Effector memory CD8-positive, alpha-beta T cell (primary cell): ENCODE measurements around the gene EMILIN1.
"Not testable (repeated sequence)": the region's sequence is repeated elsewhere in the genome, so short reads cannot be mapped to it uniquely, and the experiment has no call there.

Experiments
- ATAC-seq: fragments of 150-1000 bp; cut with Tn5 transposase; replicated peaks from 2 replicates; pipeline ENCODE4 v1.10.0; 2021; ENCODE audit warnings: mild to moderate bottlenecking, moderate library complexity
- DNase-seq, 3 experiments: peaks; one replicate each; pipeline ENCODE4 v3.0.0; 2021
- H3K27ac Mint-ChIP-seq, 2 donors: one replicate each; pipeline ENCODE4 v1.8.0; 2022; ENCODE audit warnings: mild to moderate bottlenecking in 2 of 2, mixed read lengths in 2 of 2, moderate library complexity in 2 of 2
- H3K27me3 Mint-ChIP-seq, 2 donors: one replicate each; pipeline ENCODE4 v1.8.0; 2022; ENCODE audit warnings: mixed read lengths in 2 of 2
- H3K36me3 Mint-ChIP-seq: one replicate; pipeline ENCODE4 v1.8.0; 2022; ENCODE audit warnings: mild to moderate bottlenecking, moderate library complexity, mixed read lengths; ENCODE audit not compliant: insufficient read depth
- H3K4me1 Mint-ChIP-seq, 2 donors: one replicate each; pipeline ENCODE4 v1.8.0; 2022; ENCODE audit warnings: low read depth in 2 of 2, mixed read lengths in 2 of 2
- H3K4me3 Mint-ChIP-seq, 2 donors: one replicate each; pipeline ENCODE4 v1.8.0; 2022; ENCODE audit warnings: mild to moderate bottlenecking in 2 of 2, mixed read lengths in 2 of 2, moderate library complexity in 2 of 2
- H3K9me3 Mint-ChIP-seq, 2 donors: one replicate each; pipeline ENCODE4 v1.8.0; 2022; ENCODE audit warnings: mixed read lengths in 2 of 2

The EMILIN1 gene

GRCh38 chr2:27099334-27099955, 21.0 kb downstream of the EMILIN1 start:
- H3K4me3 Mint-ChIP-seq: no peak overlapping the region
- H3K27ac Mint-ChIP-seq: no peak overlapping the region
- no peak for ATAC-seq
- H3K36me3 Mint-ChIP-seq: no peaks in the 10 kb centered on the region
- no peaks in the 10 kb centered on the region for H3K9me3 Mint-ChIP-seq
- peaks cover 0 to 21% of the 10 kb centered on the region in 2 donors for H3K27me3 Mint-ChIP-seq
- DNase-seq: no peak
- peaks cover 7 to 20% of the 10 kb centered on the region in 2 donors for H3K4me1 Mint-ChIP-seq

GRCh38 chr2:27100036-27100435, 21.6 kb downstream of the EMILIN1 start:
- no peaks in the 10 kb centered on the region for H3K9me3 Mint-ChIP-seq
- ATAC-seq: no peak
- peaks cover 0 to 27% of the 10 kb centered on the region in 2 donors for H3K27me3 Mint-ChIP-seq
- H3K36me3 Mint-ChIP-seq: no peaks in the 10 kb centered on the region
- H3K4me3 Mint-ChIP-seq: no peak overlapping the region
- H3K4me1 Mint-ChIP-seq: peaks cover 7 to 20% of the 10 kb centered on the region in 2 donors
- DNase-seq: no peak
- no peak overlapping the region for H3K27ac Mint-ChIP-seq

GRCh38 chr2:27102329-27102728, 23.9 kb downstream of the EMILIN1 start:
- Mint-ChIP-seq H3K4me3 (no peak overlapping the region), H3K27ac (no peak overlapping the region), H3K4me1 (peaks cover 0 to 6% of the 10 kb centered on the region in 2 donors), H3K36me3 (no peaks in the 10 kb centered on the region), H3K9me3 (no peaks in the 10 kb centered on the region), H3K27me3 (peaks cover 7 to 42% of the 10 kb centered on the region in 2 donors)
- ATAC-seq: no peak
- DNase-seq: no peak

GRCh38 chr2:27105981-27106380, 27.6 kb downstream of the EMILIN1 start:
- no peaks in the 10 kb centered on the region for H3K36me3 Mint-ChIP-seq
- H3K27ac Mint-ChIP-seq: no peak overlapping the region
- no peaks in the 10 kb centered on the region for H3K9me3 Mint-ChIP-seq
- DNase-seq (no peak), ATAC-seq (no peak)
- H3K4me1 Mint-ChIP-seq: no peaks in the 10 kb centered on the region
- peaks cover 7 to 49% of the 10 kb centered on the region in 2 donors for H3K27me3 Mint-ChIP-seq
- H3K4me3 Mint-ChIP-seq: no peak overlapping the region

- Mint-ChIP-seq H3K4me3 (no peak overlapping the region), H3K4me1 (no peaks in the 10 kb centered on the region), H3K27ac (no peak overlapping the region), H3K9me3 (no peaks in the 10 kb centered on the region), H3K36me3 (no peaks in the 10 kb centered on the region), H3K27me3 (peaks cover 13 to 35% of the 10 kb centered on the region in 2 donors)
- DNase-seq: no peak
- no peak for ATAC-seq
Measured at GRCh38 chr2:27108221-27108620, 29.8 kb downstream of the EMILIN1 start.

GRCh38 chr2:27109083-27109482, 30.7 kb downstream of the EMILIN1 start:
- DNase-seq: no peak
- no peak for ATAC-seq
- H3K27ac Mint-ChIP-seq: no peak overlapping the region
- H3K4me1 Mint-ChIP-seq: no peaks in the 10 kb centered on the region
- H3K27me3 Mint-ChIP-seq: peaks cover 13 to 33% of the 10 kb centered on the region in 2 donors
- no peaks in the 10 kb centered on the region for H3K36me3 Mint-ChIP-seq
- no peak overlapping the region for H3K4me3 Mint-ChIP-seq
- no peaks in the 10 kb centered on the region for H3K9me3 Mint-ChIP-seq

GRCh38 chr2:27110603-27111352, 32.4 kb downstream of the EMILIN1 start:
- not testable (repeated sequence) for DNase-seq, ATAC-seq, H3K9me3 Mint-ChIP-seq, H3K27ac Mint-ChIP-seq, H3K4me1 Mint-ChIP-seq, H3K36me3 Mint-ChIP-seq, H3K4me3 Mint-ChIP-seq
- H3K27me3 Mint-ChIP-seq: peaks cover 11 to 31% of the 10 kb centered on the region in 2 donors

GRCh38 chr2:27111392-27112078, 33.1 kb downstream of the EMILIN1 start:
- DNase-seq, H3K27ac Mint-ChIP-seq, H3K4me3 Mint-ChIP-seq, H3K36me3 Mint-ChIP-seq, H3K4me1 Mint-ChIP-seq, H3K9me3 Mint-ChIP-seq, ATAC-seq: not testable (repeated sequence)
- H3K27me3 Mint-ChIP-seq: peaks cover 6 to 26% of the 10 kb centered on the region in 2 donors

GRCh38 chr2:27115519-27115918, 37.1 kb downstream of the EMILIN1 start:
- no peak for ATAC-seq
- Mint-ChIP-seq H3K36me3 (no peaks in the 10 kb centered on the region), H3K9me3 (no peaks in the 10 kb centered on the region), H3K4me3 (no peak overlapping the region), H3K27ac (no peak overlapping the region), H3K4me1 (peaks cover 0 to 4% of the 10 kb centered on the region in 2 donors), H3K27me3 (peaks cover 32 to 53% of the 10 kb centered on the region in 2 donors)
- no peak for DNase-seq

GRCh38 chr2:27117995-27118524, 39.6 kb downstream of the EMILIN1 start:
- H3K27ac Mint-ChIP-seq: no peak overlapping the region
- no peak for ATAC-seq
- no peaks in the 10 kb centered on the region for H3K9me3 Mint-ChIP-seq
- peak overlapping the region; percentile 19 to 20 for H3K4me3 Mint-ChIP-seq
- peaks cover 8 to 11% of the 10 kb centered on the region in 2 donors for H3K4me1 Mint-ChIP-seq
- peaks cover 27 to 53% of the 10 kb centered on the region in 2 donors for H3K27me3 Mint-ChIP-seq
- H3K36me3 Mint-ChIP-seq: peaks cover 4% of the 10 kb centered on the region
- DNase-seq: no peak

GRCh38 chr2:27118525-27119329, 40.3 kb downstream of the EMILIN1 start, which contains the start of gene CGREF1:
CGREF1 (minus strand) TSS chr2:27119128; CDS start chr2:27104366, 14,762 bp downstream.
- no peak for DNase-seq
- peaks cover 26 to 53% of the 10 kb centered on the region in 2 donors for H3K27me3 Mint-ChIP-seq
- no peak for ATAC-seq
- peaks cover 12 to 15% of the 10 kb centered on the region in 2 donors for H3K4me1 Mint-ChIP-seq
- peak within 1 kb of the TSS; percentile 20 to 61 for H3K4me3 Mint-ChIP-seq
- no peaks in the 10 kb centered on the region for H3K9me3 Mint-ChIP-seq
- H3K36me3 Mint-ChIP-seq: peaks cover 4% of the 10 kb centered on the region
- no peak within 1 kb of the TSS for H3K27ac Mint-ChIP-seq

- not testable (repeated sequence) for ATAC-seq, H3K27ac Mint-ChIP-seq, H3K36me3 Mint-ChIP-seq, DNase-seq, H3K9me3 Mint-ChIP-seq
- Mint-ChIP-seq H3K27me3 (peaks cover 26 to 50% of the 10 kb centered on the region in 2 donors), H3K4me1 (peaks cover 15 to 19% of the 10 kb centered on the region in 2 donors), H3K4me3 (peak overlapping the region in 1 of 2 donors; percentile 61)
Measured at GRCh38 chr2:27119330-27119670, 40.9 kb downstream of the EMILIN1 start.

- Mint-ChIP-seq H3K9me3 (no peaks in the 10 kb centered on the region), H3K4me1 (peaks cover 15 to 19% of the 10 kb centered on the region in 2 donors), H3K27me3 (peaks cover 22 to 36% of the 10 kb centered on the region in 2 donors), H3K27ac (no peak overlapping the region), H3K36me3 (peaks cover 4% of the 10 kb centered on the region), H3K4me3 (no peak overlapping the region)
- DNase-seq: no peak
- ATAC-seq: no peak
Measured at GRCh38 chr2:27121906-27122305, 43.5 kb downstream of the EMILIN1 start.
